Amniotic epithelial cell (primary cell): ENCODE measurements around the gene ABR.

ENCODE experiments used
- DNase-seq: peaks from one replicate; pipeline ENCODE4 v3.0.0-alpha.2; 2010; ENCODE audit warnings: low read depth

Gene ABR

GRCh38 chr17:958712-959451 is 220.9 kb downstream of the ABR start:
- no peak for DNase-seq

DNA sequence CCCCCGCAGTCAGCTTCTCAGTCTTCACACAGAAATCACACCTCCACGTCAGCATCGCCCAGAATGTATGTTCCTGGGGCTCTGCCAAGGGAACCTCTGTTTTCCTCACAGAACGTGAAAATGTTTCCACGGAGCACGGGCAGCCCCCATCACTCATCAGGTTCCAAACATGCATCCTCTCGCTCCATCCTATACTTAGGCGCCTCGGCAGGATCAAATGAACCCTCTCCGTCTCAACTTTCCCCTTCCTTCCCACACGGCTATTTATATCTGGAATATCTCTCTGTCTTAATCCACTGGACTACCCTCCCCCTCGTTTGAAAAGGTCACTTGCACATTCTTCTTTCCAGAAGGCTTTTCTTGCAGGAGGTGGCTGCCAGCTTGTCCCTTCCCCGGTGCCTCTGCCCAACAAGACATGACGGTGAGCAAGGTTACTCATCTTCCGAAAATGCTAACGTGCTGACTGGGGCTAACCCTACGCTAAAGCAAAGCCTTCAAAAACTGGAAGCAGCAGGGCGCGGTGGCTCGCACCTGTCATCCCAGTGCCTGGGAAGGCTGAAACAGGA is 221.8 kb downstream of the ABR start:
- peak; percentile 24 for DNase-seq

DNA sequence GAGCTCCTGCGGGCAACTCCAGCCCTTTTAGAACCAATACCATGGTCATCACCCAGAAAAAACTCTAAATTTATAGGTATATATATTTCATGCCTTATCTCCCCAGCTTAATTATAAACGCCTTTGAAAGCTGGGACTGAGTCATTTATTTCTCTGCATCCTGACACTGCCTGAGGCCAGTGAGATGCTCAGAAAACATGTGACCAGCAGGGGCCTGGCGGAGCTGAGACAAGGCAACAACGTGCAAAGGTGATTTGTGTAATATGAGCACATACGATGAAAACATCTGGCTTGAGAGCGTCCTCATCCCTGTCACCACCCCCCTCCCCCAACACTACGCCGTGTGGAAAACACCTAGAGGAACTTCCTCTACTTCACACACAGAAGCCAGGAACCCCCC is 222.9 kb downstream of the ABR start:
- DNase-seq, result peak; percentile 56

DNA sequence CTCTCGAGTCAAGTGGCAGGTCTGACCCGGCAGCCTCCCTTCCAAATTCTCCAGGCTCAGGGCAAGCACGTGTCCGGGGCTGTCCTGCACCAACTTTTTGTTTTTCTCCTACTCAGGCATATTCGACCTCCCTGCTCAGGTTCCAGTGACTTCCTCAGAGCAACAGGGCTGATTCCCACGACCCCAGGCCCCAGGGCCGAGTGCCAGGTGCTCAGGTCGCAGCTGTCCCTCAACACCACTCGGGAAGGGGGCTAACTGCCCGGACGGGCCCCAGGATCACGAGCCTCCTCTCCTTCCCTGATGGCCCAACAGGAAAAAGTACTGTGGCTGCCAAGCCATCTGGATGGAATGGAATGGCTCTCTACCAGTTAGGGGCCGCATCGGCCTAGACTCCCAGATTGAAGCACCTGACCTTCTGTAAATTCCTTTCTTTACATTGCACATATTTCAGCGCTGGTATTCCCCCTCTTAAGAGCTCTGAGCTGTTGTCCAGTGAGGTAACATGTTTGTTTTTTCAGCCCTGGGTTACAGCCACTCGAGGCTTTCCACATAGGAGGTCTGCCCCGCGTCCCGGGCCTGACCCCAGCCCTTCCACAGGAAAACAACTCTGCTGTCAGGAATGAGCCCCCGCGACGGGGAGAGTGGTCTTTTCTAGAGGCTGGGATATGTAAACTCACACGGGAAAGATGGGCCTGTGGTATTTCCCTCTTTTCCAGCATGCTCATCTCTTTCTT is 225.2 kb downstream of the ABR start:
- peak; percentile 73 for DNase-seq

GRCh38 chr17:953767-954166 is 226.0 kb downstream of the ABR start:
- no peak for DNase-seq
